Suprapubic skin (tissue), 3 donors: ENCODE measurements around the gene IMMP2L.

Source experiments
- CTCF ChIP-seq, 2 donors: fragments of 200-600 bp in 1 of 2; fragments of 450-650 bp in 1 of 2; sonication (generic) in 1 of 2; IDR thresholded peaks; one replicate each; pipeline ENCODE4 v1.5.1; 2016 to 2019; ENCODE audit warnings: antibody characterized with exemption in 2 of 2, mild to moderate bottlenecking in 1 of 2, moderate library complexity in 1 of 2
- POLR2A ChIP-seq, 2 donors: fragments of 450-650 bp; IDR thresholded peaks; one replicate each; pipeline ENCODE4 v1.6.1; 2017; ENCODE audit warnings: antibody characterized with exemption in 2 of 2, mild to moderate bottlenecking in 2 of 2, moderate library complexity in 2 of 2

GRCh38 chr7:111057066-111057465 lies 505.2 kb downstream of the IMMP2L start:
- TF ChIP-seq CTCF (IDR thresholded peaks at IDR 0.05) (no peak), POLR2A (IDR thresholded peaks at IDR 0.05) (no peak)
